PC-9 (cell line): ENCODE measurements around the gene MAN1A2. TPM values are rescaled to one million over a fixed set of nuclear protein-coding genes. Genes with fewer than 3 reads are reported as not detected.

Experiments used
- Bru-seq: library from RNA; stranded (reverse); fragments of 400-500 nt; gene quantifications from one replicate; lab custom pipeline; 2021; lab: Mats Ljungman, UMichigan
- BruChase-seq, 2 experiments: library from RNA; stranded (reverse); fragments of 400-500 nt; gene quantifications; one replicate each; lab custom pipeline; 2021; lab: Mats Ljungman, UMichigan
- BruUV-seq: library from RNA; stranded (reverse); fragments of 400-500 nt; replicated peaks from 2 replicates; lab custom pipeline; 2021; lab: Mats Ljungman, UMichigan
- CTCF ChIA-PET: fragments of 300-600 bp; sonication (Branson Sonifier 250); formaldehyde crosslinking; loops from one replicate; lab custom pipeline; 2022; ENCODE audit warnings: antibody characterized with exemption; lab: Charles Lee
- POLR2A ChIA-PET: fragments of 300-600 bp; sonication (Branson Sonifier 250); formaldehyde crosslinking; loops from one replicate; lab custom pipeline; 2022; ENCODE audit warnings: antibody characterized with exemption; ENCODE audit not compliant: unreplicated experiment; lab: Charles Lee
- DNase-seq, 2 experiments: peaks; one replicate each; pipeline versions ENCODE4 v3.0.0 to v3.0.0-alpha.2; 2015 to 2022; ENCODE audit warnings: mixed read lengths in 1 of 2
- H2AFZ ChIP-seq: fragments of 200-600 bp; sonication (generic); 2 replicates; pipeline ENCODE4 v1.8.1; 2017; ENCODE audit warnings: antibody characterized with exemption
- H3F3A ChIP-seq: fragments of 200-600 bp; sonication (generic); 2 replicates; pipeline ENCODE4 v1.8.1; 2017; ENCODE audit warnings: antibody characterized with exemption, mild to moderate bottlenecking, low read depth; ENCODE audit not compliant: insufficient read depth
- H3K27ac ChIP-seq: fragments of 200-600 bp; sonication (generic); 2 replicates; pipeline ENCODE4 v1.6.1; 2016; ENCODE audit warnings: mixed run types
- H3K27me3 ChIP-seq: fragments of 200-600 bp; sonication (generic); 2 replicates; pipeline ENCODE4 v1.6.1; 2016; ENCODE audit warnings: low read depth, mixed run types; ENCODE audit not compliant: insufficient read depth
- H3K36me3 ChIP-seq: fragments of 200-600 bp; sonication (generic); 2 replicates; pipeline ENCODE4 v1.6.1; 2016; ENCODE audit warnings: low read depth, mixed run types
- H3K4me1 ChIP-seq: fragments of 200-600 bp; sonication (generic); replicated peaks from 2 replicates; pipeline ENCODE4 v1.6.1; 2016; ENCODE audit warnings: mixed run types; ENCODE audit not compliant: insufficient read depth
- H3K4me2 ChIP-seq: fragments of 200-600 bp; sonication (generic); 2 replicates; pipeline ENCODE4 v1.6.1; 2017; ENCODE audit warnings: mixed run types
- H3K4me3 ChIP-seq: fragments of 200-600 bp; sonication (generic); 2 replicates; pipeline ENCODE4 v1.6.1; 2016; ENCODE audit warnings: mixed run types
- H3K79me2 ChIP-seq: fragments of 200-600 bp; sonication (generic); 2 replicates; pipeline ENCODE4 v1.6.1; 2017; ENCODE audit warnings: low read depth, mixed run types
- H3K9me2 ChIP-seq: fragments of 200-600 bp; sonication (generic); 2 replicates; pipeline ENCODE4 v1.8.1; 2017; ENCODE audit warnings: mild to moderate bottlenecking; ENCODE audit not compliant: insufficient read depth
- H3K9me3 ChIP-seq: fragments of 200-600 bp; sonication (generic); 2 replicates; pipeline ENCODE4 v1.8.1; 2016; ENCODE audit warnings: low read depth; ENCODE audit not compliant: insufficient read depth
- H4K20me1 ChIP-seq: fragments of 200-600 bp; sonication (generic); 2 replicates; pipeline ENCODE4 v1.8.1; 2017; ENCODE audit not compliant: insufficient read depth
- CTCF ChIP-seq: fragments of 200-600 bp; sonication (generic); conservative IDR thresholded peaks from 2 replicates; pipeline ENCODE4 v1.6.1; 2017; ENCODE audit warnings: mixed run types, antibody characterized with exemption, mild to moderate bottlenecking, moderate library complexity
- EZH2 ChIP-seq: fragments of 200-600 bp; sonication (generic); IDR thresholded peaks from 2 replicates; pipeline ENCODE4 v1.8.0; 2017; ENCODE audit warnings: antibody characterized with exemption, low read depth
- intact Hi-C: fragments of 100-400 bp; cut with micrococcal nuclease; formaldehyde crosslinking; loops from one replicate; pipeline ENCODE4 v1.10.0; 2022; ENCODE audit not compliant: unreplicated experiment
- long read RNA-seq: library from polyadenylated mRNA; stranded (forward); transcript quantifications from one replicate; pipeline ENCODE4 v2.0.0, GENCODE V29; 2022
- total RNA-seq: library from RNA; stranded (reverse); gene quantifications from 2 replicates; pipeline ENCODE4 v1.2.3, GENCODE V29; 2021

The MAN1A2 gene
- total RNA-seq (39.8 and 50.3 TPM in 2 replicates), Bru-seq, nascent RNA (percentile 87 among the genes with signal in this experiment), BruChase-seq, experiment 1, labeled RNA remaining after a 2-hour chase (percentile 84 among the genes with signal in this experiment), BruChase-seq, experiment 2, labeled RNA remaining after a 6-hour chase (percentile 80 among the genes with signal in this experiment)
- long read RNA-seq, full-length matches to known transcripts: 10 of 21 reads
- long read RNA-seq, partial matches to known transcripts: 3 of 21 reads
- long read RNA-seq, other reads (novel, unspliced or antisense): 8 of 21 reads

GRCh38 chr1:117367046-117368025 is at the start of gene MAN1A2:
Gene MAN1A2, plus strand, starts transcription at chr1:117367449. Its CDS starts 735 bp downstream, at chr1:117368184.
- intact Hi-C loops: loop anchor here (2.0 to 10.0 kb wide), 2 partner anchors 99 to 243 kb away; partner anchors contain the start of gene TRIM45
- peaks cover 66% of the 10 kb centered on the region for H3K79me2 ChIP-seq
- peak within 1 kb of the TSS; percentile 86 for H2AFZ ChIP-seq
- H3K4me2 ChIP-seq: peak within 1 kb of the TSS; percentile 94
- peaks cover 23% of the 10 kb centered on the region; the same call in 1 of the 2 replicates for H3F3A ChIP-seq
- H3K9me3 ChIP-seq: no peaks in the 10 kb centered on the region
- CTCF ChIA-PET: interaction anchor here (0.7 to 1.0 kb wide), 2 partner anchors 32 to 83 kb away, joined by 3 to 4 read pairs; no protein-coding TSS in a partner anchor
- TF ChIP-seq CTCF (no peak), EZH2 (no peak)
- POLR2A ChIA-PET: interaction anchor here (0.6 to 0.7 kb wide), 7 partner anchors 156 to 853 kb away, joined by 3 to 10 read pairs (median 4); partner anchors contain the start of gene VTCN1
- DNase-seq: peak; percentile 85 to 96
- no peaks in the 10 kb centered on the region for H3K9me2 ChIP-seq
- H3K27me3 ChIP-seq: no peaks in the 10 kb centered on the region
- BruUV-seq: TSS peak; percentile 68
- H3K4me1 ChIP-seq: peaks cover 61% of the 10 kb centered on the region
- peak within 1 kb of the TSS; percentile 77 for H3K27ac ChIP-seq
- H3K36me3 ChIP-seq: no peaks in the 10 kb centered on the region
- H4K20me1 ChIP-seq: peaks cover 5% of the 10 kb centered on the region; the same call in 1 of the 2 replicates
- peak within 1 kb of the TSS; percentile 66 for H3K4me3 ChIP-seq

DNA sequence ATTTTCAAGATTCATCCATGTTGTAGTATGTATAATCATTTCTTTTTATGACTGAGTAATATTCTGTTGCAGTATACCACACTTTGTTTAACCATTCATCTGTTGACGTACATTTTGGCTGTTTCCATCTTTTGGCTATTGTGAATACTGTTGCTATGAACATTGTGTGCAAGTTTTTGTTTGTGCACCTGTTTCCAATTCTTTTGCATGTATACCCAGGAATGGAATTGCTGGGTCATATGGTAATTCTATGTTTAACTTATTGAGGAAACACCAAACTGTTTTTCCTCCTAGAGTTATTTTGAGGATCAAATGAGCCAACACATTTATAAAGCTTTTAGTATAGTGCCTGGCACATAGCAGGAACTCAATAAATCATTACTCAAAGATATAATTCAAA is 49.2 kb upstream of the MAN1A2 start:
- H3K9me2 ChIP-seq: no peaks in the 10 kb centered on the region
- no peaks in the 10 kb centered on the region for H3K79me2 ChIP-seq
- H3K27me3 ChIP-seq: peaks cover 20% of the 10 kb centered on the region
- no peaks in the 10 kb centered on the region for H4K20me1 ChIP-seq
- H3K36me3 ChIP-seq: no peaks in the 10 kb centered on the region
- H3K9me3 ChIP-seq: no peaks in the 10 kb centered on the region
- POLR2A ChIA-PET: no interaction called here
- CTCF ChIA-PET: no interaction called here
- no peaks in the 10 kb centered on the region for H3K4me1 ChIP-seq
- H3K4me3 ChIP-seq: no peak overlapping the region
- H3F3A ChIP-seq: no peaks in the 10 kb centered on the region
- H2AFZ ChIP-seq: no peak overlapping the region
- no peak for TF ChIP-seq EZH2
- no peak for TF ChIP-seq CTCF
- H3K27ac ChIP-seq: no peak overlapping the region
- DNase-seq: no peak
- no peak overlapping the region for H3K4me2 ChIP-seq
- intact Hi-C loops: no loop called here
- no TSS peak for BruUV-seq

- no peaks in the 10 kb centered on the region for H3K9me3 ChIP-seq
- no peak overlapping the region for H3K27ac ChIP-seq
- POLR2A ChIA-PET: no interaction called here
- no peaks in the 10 kb centered on the region for H3K36me3 ChIP-seq
- no peak for DNase-seq
- H2AFZ ChIP-seq: no peak overlapping the region
- H3K27me3 ChIP-seq: peaks cover 23% of the 10 kb centered on the region
- no peak overlapping the region for H3K4me2 ChIP-seq
- H4K20me1 ChIP-seq: no peaks in the 10 kb centered on the region
- CTCF ChIA-PET: no interaction called here
- intact Hi-C loops: no loop called here
- H3F3A ChIP-seq: no peaks in the 10 kb centered on the region
- H3K4me3 ChIP-seq: no peak overlapping the region
- no TSS peak for BruUV-seq
- no peaks in the 10 kb centered on the region for H3K79me2 ChIP-seq
- TF ChIP-seq EZH2 (no peak), CTCF (no peak)
- H3K9me2 ChIP-seq: no peaks in the 10 kb centered on the region
- H3K4me1 ChIP-seq: no peaks in the 10 kb centered on the region
Observed at GRCh38 chr1:117318426-117318825, 48.8 kb upstream of the MAN1A2 start.
